22Rv1 (cell line): ENCODE results near the gene SECTM1.

Experiments
- H3K27ac ChIP-seq: fragments of 450-650 bp; 2 replicates; pipeline ENCODE4 v1.5.1; 2017
- ZFX ChIP-seq: fragments of 450-650 bp; IDR thresholded peaks from 2 replicates; pipeline ENCODE4 v1.6.1; 2017; ENCODE audit warnings: antibody characterized with exemption, borderline replicate concordance
- TF ChIP-seq, protein P1 (sequence below): fragments of 450-650 bp; IDR thresholded peaks from 2 replicates; pipeline ENCODE4 v1.5.1; 2017; ENCODE audit warnings: mild to moderate bottlenecking

Gene SECTM1

DNA sequence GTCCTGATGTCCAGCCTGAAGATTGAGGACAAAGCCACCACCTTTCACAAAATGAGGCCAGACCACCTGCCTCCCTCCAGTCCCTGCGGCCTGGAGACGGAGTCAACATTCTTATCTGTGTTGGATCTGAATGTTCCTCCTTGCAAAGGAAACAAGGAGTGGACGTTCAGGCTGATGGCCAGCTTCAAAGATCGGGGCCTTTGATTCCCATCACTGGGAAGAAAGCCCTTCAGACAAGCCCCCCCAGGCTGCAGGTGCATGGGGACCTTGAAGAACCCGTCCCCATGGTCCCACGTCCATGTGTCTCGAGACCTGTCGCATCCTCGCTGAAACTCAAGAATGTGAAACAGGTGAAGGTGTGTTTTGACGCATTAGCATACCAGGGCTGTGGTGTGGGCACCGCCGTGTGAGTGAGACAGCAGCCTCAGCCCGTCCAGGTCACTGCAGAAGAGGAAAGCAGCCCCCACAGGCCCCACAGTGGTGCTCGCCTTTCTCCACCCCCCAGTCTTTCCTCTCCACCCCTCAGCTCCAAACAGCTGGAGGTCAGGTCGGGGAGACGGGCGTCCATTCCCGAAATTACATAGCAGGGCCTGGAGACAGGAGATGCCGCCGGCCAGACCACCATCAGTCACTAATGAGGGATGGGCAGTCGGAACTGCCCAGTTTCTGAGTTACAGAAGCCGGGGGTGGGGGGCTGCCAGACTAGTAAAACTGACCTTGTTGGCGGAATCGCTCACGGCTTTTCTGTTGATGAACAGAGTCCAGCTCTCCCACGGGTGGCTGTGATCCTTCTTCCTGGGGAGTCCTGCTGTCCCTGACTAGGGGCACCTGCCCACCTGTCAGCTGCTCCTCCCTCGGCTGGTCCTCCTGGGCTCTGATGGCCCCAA lies 59.2 kb downstream of the SECTM1 start:
- no peak for TF ChIP-seq ZFX
- TF ChIP-seq, protein P1, sequence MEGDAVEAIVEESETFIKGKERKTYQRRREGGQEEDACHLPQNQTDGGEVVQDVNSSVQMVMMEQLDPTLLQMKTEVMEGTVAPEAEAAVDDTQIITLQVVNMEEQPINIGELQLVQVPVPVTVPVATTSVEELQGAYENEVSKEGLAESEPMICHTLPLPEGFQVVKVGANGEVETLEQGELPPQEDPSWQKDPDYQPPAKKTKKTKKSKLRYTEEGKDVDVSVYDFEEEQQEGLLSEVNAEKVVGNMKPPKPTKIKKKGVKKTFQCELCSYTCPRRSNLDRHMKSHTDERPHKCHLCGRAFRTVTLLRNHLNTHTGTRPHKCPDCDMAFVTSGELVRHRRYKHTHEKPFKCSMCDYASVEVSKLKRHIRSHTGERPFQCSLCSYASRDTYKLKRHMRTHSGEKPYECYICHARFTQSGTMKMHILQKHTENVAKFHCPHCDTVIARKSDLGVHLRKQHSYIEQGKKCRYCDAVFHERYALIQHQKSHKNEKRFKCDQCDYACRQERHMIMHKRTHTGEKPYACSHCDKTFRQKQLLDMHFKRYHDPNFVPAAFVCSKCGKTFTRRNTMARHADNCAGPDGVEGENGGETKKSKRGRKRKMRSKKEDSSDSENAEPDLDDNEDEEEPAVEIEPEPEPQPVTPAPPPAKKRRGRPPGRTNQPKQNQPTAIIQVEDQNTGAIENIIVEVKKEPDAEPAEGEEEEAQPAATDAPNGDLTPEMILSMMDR = no peak
- H3K27ac ChIP-seq = peak overlapping the region; percentile 91

DNA sequence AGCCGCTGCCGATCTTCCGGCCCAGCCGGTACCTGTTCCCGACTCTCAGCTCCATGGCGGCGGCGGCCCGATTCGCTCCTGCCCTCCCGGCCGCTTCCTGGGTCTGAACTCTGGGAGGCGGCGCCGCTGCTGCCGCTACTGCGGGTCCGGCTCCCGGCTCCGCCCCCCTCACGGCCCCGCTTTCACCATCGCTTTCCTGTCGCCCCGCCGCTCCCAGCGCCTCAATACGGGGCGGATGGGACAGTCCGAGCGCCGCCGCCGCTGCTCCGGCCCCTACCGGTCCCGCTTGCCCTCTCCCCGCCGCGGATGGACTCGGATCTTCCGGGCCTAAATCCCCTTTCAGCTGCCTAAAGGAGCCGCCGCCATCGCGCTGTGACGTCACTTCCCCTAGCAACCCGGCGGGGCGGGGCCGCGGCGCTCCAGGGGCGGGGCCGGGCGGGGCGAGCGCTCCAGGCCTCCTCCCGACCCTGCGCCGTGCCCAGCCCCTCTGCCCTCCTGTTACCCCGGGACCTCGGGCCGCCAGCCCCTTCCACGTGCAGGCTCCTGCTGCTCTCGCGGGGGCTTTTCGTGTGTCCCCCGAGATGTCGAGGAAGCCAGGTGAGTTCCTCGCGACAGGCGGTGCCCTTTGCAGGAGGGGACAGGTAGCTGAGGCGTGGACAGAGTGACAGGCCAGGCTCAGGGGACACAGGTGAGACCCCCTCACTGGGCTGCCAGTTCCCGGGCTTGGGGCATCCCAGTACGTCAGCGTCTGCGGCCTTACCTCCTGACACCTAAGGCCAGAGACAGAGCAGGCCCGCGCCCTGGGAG lies 60.0 kb downstream of the SECTM1 start, which contains the start of gene CSNK1D:
Gene CSNK1D, minus strand, starts transcription at position 374 of the 807 bp plus-strand sequence. Its CDS starts 319 bp downstream, at position 55.
- peak within 1 kb of the TSS; percentile 91 for H3K27ac ChIP-seq
- no peak for TF ChIP-seq ZFX
- TF ChIP-seq, protein P1 = no peak

DNA sequence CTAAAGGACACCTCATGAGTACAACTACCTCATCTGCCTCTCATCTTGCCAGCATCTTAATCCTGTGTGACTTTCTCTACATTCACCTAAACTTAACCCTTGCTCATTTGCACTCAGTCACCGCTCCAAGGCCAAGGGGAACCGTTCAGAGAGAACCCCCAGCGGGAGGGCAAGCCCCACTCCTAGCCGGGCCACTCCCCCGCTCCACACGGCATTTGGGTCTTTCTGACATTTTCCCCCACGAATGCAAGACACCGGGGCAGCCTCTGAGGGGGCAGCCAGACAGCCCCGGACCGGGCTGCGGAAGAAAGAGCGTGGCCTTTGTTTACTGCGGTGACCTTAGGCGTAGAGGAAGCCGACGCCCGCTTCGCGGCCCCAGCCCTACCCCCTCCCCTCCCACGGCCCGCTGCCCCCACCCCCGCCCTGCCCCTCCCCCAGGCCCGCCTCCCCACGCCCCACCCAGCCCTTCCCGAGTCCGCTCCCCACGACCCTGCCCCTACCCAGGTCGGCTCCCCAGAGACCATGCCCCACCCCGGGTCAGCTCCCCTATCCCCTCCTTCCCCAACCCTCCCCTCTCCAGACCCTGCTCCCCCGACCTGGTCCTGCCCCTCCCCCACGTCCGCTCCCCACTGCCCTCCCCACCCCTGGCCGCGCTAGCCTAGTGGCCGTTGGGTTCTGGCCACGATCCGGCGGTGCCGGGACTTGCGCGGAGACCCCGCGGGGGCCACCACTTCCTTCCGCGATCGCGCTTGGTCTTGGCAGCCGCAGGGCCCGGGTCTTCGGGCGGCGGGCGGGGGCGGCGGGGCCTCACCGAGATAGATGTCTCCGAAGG lies 60.9 kb downstream of the SECTM1 start:
- TF ChIP-seq, protein P1 = no peak
- no peak for TF ChIP-seq ZFX
- H3K27ac ChIP-seq = peak overlapping the region; percentile 91

DNA sequence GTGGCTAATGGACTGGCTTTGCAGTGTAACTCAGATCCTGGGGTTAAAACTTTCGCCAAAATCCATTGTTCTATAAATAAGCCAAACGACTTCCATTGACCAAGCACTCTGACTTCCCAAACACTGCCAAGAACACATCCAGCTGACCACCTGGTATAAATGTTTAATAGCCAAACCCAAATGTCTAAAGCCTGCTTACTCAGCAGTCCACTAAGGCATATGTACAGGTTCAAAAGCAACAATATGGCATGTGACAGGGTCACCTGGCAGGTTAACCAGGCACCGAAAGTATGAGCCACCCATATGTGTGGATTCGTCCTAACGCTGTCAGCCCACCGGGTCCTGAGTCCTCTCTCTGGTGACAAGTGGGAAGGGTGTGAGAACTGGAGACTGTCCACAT lies 62.2 kb downstream of the SECTM1 start:
- H3K27ac ChIP-seq = 0 out of 2 replicates have a peak overlapping the region, but pooled peaks have one; percentile 91
- TF ChIP-seq, protein P1 = no peak
- TF ChIP-seq ZFX = no peak
